Measurements from ENCODE around the gene TMPRSS11E.
"Not testable (repeated sequence)": the region's sequence is repeated elsewhere in the genome, so short reads cannot be mapped to it uniquely, and the experiment has no call there.

Gene TMPRSS11E

GRCh38 chr4:68518889-68519288 lies 71.6 kb downstream of the TMPRSS11E start (continued):
- no peak for TF ChIP-seq ZBTB7A (tag by site-specific recombination; IDR thresholded peaks at IDR 0.05; ENCODE audit: low read depth)

- no peak for TF ChIP-seq ZNF610 (tag by site-specific recombination; IDR thresholded peaks at IDR 0.05; ENCODE audit: borderline replicate concordance)
- TF ChIP-seq ZNF280C (tag by site-specific recombination; IDR thresholded peaks at IDR 0.05): no peak
- no peak for TF ChIP-seq MZF1 (tag by site-specific recombination; IDR thresholded peaks at IDR 0.05; ENCODE audit: borderline replicate concordance)
- no peak for TF ChIP-seq ZNF404 (tag by site-specific recombination; IDR thresholded peaks at IDR 0.05)
- no peak for TF ChIP-seq ZNF658 (tag by site-specific recombination; IDR thresholded peaks at IDR 0.05)
- TF ChIP-seq ZNF660 (tag by site-specific recombination; IDR thresholded peaks at IDR 0.05): no peak
- no peak for TF ChIP-seq ZNF549 (tag by site-specific recombination; IDR thresholded peaks at IDR 0.05)
- no peak for TF ChIP-seq ZNF623 (tag by site-specific recombination; IDR thresholded peaks at IDR 0.05)
- TF ChIP-seq, protein P1, sequence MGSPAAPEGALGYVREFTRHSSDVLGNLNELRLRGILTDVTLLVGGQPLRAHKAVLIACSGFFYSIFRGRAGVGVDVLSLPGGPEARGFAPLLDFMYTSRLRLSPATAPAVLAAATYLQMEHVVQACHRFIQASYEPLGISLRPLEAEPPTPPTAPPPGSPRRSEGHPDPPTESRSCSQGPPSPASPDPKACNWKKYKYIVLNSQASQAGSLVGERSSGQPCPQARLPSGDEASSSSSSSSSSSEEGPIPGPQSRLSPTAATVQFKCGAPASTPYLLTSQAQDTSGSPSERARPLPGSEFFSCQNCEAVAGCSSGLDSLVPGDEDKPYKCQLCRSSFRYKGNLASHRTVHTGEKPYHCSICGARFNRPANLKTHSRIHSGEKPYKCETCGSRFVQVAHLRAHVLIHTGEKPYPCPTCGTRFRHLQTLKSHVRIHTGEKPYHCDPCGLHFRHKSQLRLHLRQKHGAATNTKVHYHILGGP (tag by site-specific recombination; IDR thresholded peaks at IDR 0.05): no peak
- TF ChIP-seq ZBTB49 (tag by site-specific recombination; IDR thresholded peaks at IDR 0.05; ENCODE audit: low read depth): no peak
- TF ChIP-seq, protein P2, sequence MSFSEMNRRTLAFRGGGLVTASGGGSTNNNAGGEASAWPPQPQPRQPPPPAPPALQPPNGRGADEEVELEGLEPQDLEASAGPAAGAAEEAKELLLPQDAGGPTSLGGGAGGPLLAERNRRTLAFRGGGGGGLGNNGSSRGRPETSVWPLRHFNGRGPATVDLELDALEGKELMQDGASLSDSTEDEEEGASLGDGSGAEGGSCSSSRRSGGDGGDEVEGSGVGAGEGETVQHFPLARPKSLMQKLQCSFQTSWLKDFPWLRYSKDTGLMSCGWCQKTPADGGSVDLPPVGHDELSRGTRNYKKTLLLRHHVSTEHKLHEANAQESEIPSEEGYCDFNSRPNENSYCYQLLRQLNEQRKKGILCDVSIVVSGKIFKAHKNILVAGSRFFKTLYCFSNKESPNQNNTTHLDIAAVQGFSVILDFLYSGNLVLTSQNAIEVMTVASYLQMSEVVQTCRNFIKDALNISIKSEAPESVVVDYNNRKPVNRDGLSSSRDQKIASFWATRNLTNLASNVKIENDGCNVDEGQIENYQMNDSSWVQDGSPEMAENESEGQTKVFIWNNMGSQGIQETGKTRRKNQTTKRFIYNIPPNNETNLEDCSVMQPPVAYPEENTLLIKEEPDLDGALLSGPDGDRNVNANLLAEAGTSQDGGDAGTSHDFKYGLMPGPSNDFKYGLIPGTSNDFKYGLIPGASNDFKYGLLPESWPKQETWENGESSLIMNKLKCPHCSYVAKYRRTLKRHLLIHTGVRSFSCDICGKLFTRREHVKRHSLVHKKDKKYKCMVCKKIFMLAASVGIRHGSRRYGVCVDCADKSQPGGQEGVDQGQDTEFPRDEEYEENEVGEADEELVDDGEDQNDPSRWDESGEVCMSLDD (tag by site-specific recombination; IDR thresholded peaks at IDR 0.05): no peak
- no peak overlapping the region for H3K27ac ChIP-seq (ENCODE audit: extremely low read depth, low read depth, low read length)
- ChIA-PET CTCF (no interaction called here), POLR2A (no interaction called here)
- no peaks in the 10 kb centered on the region for H3K36me3 ChIP-seq (ENCODE audit: control insufficient read depth in 2 of 2, insufficient read depth in 1 of 2, low read length in 2 of 2)
- H3K9me3 ChIP-seq (ENCODE audit: control insufficient read depth, insufficient read depth, low read depth, low read length): no peaks in the 10 kb centered on the region
- no peak overlapping the region for H3K4me3 ChIP-seq (ENCODE audit: low read depth, low read length)
- H3K4me1 ChIP-seq (ENCODE audit: control insufficient read depth, insufficient read depth, low read length): no peaks in the 10 kb centered on the region
Observed at GRCh38 chr4:68520985-68521384, 73.7 kb downstream of the TMPRSS11E start.

DNA sequence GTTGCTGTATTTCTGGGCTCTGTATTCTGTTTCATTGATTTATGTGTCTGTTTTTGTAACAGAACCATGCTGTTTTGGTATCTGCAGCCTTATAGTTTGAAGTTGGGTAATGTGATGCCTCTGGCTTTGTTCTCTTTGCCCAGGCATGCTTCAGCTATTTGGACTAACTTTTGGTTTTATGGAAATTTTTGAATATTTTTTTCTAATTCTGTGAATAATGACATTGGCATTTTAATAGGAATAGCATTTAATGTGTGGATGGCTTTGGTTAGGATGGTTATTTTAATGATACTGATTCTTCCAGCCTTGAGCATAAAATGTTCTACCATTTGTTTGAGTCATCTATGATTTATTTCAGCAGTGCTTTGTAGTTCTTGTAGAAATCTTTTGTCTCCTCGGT lies 75.0 kb downstream of the TMPRSS11E start:
- CTCF ChIA-PET, POLR2A ChIA-PET: not testable (repeated sequence)

More for the DNA sequence above, 75.0 kb downstream of the TMPRSS11E start:
- H3K4me1 ChIP-seq (ENCODE audit: control insufficient read depth, insufficient read depth, low read length); H3K27ac ChIP-seq (ENCODE audit: extremely low read depth, low read depth, low read length); H3K9me3 ChIP-seq (ENCODE audit: control insufficient read depth, insufficient read depth, low read depth, low read length); H3K36me3 ChIP-seq (ENCODE audit: control insufficient read depth in 2 of 2, insufficient read depth in 1 of 2, low read length in 2 of 2); H3K4me3 ChIP-seq (ENCODE audit: low read depth, low read length): not testable (repeated sequence)
